KMS-11 (cell line): ENCODE measurements around the gene RTN4R.

Experiments used
- H2AFZ ChIP-seq: fragments of 200-600 bp; sonication (generic); 2 replicates; pipeline ENCODE4 v1.6.1; 2016; ENCODE audit warnings: antibody characterized with exemption, mixed run types, low read depth
- H3K27ac ChIP-seq: fragments of 200-600 bp; sonication (generic); 2 replicates; pipeline ENCODE4 v1.6.1; 2016; ENCODE audit warnings: mild to moderate bottlenecking, mixed run types
- H3K27me3 ChIP-seq: fragments of 200-600 bp; sonication (generic); 2 replicates; pipeline ENCODE4 v1.6.1; 2017; ENCODE audit warnings: mild to moderate bottlenecking, low read depth, mixed run types, moderate library complexity; ENCODE audit not compliant: insufficient read depth
- H3K36me3 ChIP-seq: fragments of 200-600 bp; sonication (generic); 2 replicates; pipeline ENCODE4 v1.6.1; 2017; ENCODE audit warnings: mild to moderate bottlenecking, mixed run types; ENCODE audit not compliant: insufficient read depth
- H3K4me1 ChIP-seq: fragments of 200-600 bp; sonication (generic); 2 replicates; pipeline ENCODE4 v1.6.1; 2016; ENCODE audit warnings: mild to moderate bottlenecking, low read depth, mixed run types; ENCODE audit not compliant: poor library complexity, severe bottlenecking
- H3K4me2 ChIP-seq: fragments of 200-600 bp; sonication (generic); 2 replicates; pipeline ENCODE4 v1.7.0; 2016; ENCODE audit warnings: mild to moderate bottlenecking, mixed run types
- H3K4me3 ChIP-seq: fragments of 200-600 bp; sonication (generic); IDR thresholded peaks from 2 replicates; pipeline ENCODE4 v1.6.1; 2017; ENCODE audit warnings: low read depth, low read length, mixed read lengths; ENCODE audit not compliant: insufficient read depth
- H3K79me2 ChIP-seq: fragments of 200-600 bp; sonication (generic); 2 replicates; pipeline ENCODE4 v1.6.1; 2016; ENCODE audit warnings: low read depth, mixed run types; ENCODE audit not compliant: insufficient read depth
- H3K9ac ChIP-seq: fragments of 200-600 bp; sonication (generic); 2 replicates; pipeline ENCODE4 v1.6.1; 2016; ENCODE audit warnings: mild to moderate bottlenecking, mixed run types
- H4K20me1 ChIP-seq: fragments of 200-600 bp; sonication (generic); 2 replicates; pipeline ENCODE4 v1.6.1; 2016; ENCODE audit warnings: mild to moderate bottlenecking, mixed run types; ENCODE audit not compliant: insufficient read depth
- CTCF ChIP-seq: fragments of 200-600 bp; sonication (generic); conservative IDR thresholded peaks from 2 replicates; pipeline ENCODE4 v1.6.1; 2017; ENCODE audit warnings: low read depth, mild to moderate bottlenecking, antibody characterized with exemption, low read length, moderate library complexity, mixed read lengths

The RTN4R gene

DNA sequence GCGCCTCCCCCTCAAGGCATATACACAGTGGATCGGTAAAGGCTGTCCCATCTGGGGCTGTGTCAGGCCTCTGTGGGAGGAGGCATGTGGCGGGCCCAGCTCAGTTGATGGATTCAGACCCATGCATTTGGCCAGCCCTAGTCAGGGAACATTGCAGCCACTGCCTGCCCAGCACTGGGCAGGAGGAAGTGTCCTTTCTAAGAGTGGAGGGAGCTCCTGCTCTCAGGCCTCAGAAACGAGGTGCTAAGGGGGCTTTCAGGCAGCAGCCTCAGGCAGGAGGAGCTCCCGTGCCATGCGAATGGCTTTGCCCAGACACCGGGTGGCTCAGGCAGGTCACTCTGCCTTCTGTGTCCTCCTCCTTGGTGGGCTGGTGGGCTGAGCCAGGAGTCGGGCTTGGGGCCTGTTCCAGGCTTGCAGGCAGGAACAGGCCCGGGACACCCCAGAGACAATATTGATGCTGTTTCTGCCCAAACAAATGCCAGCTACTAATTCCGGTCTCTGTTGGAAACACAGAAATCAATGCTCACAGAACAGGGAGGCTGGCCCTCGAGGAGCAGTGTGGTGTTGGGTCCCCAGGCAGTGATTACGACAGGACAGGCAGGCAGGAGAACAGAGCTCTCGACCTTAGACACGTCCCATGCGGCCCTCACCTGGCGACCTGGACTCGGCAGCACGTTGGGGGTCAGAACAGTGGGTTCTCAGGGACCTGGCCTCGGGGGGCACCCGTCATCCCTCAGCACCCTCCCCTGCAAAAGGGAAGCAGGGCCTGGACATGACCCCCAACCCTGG is 75.0 kb downstream of the RTN4R start:
- no peak overlapping the region for H3K9ac ChIP-seq
- no peak overlapping the region for H3K27ac ChIP-seq

GRCh38 chr22:20192293-20192971 is 75.7 kb downstream of the RTN4R start:
- no peak for TF ChIP-seq CTCF
- no peak overlapping the region for H3K27ac ChIP-seq
- H2AFZ ChIP-seq = no peak overlapping the region
- H3K79me2 ChIP-seq = no peaks in the 10 kb centered on the region
- H3K4me3 ChIP-seq = no peak overlapping the region
- no peaks in the 10 kb centered on the region for H4K20me1 ChIP-seq
- peaks cover 62% of the 10 kb centered on the region for H3K27me3 ChIP-seq
- H3K36me3 ChIP-seq = no peaks in the 10 kb centered on the region
- no peak overlapping the region for H3K9ac ChIP-seq
- H3K4me1 ChIP-seq = no peaks in the 10 kb centered on the region
- H3K4me2 ChIP-seq = no peak overlapping the region

More for the DNA sequence above, 75.0 kb downstream of the RTN4R start:
- Histone ChIP-seq H3K4me1 (no peaks in the 10 kb centered on the region), H3K79me2 (no peaks in the 10 kb centered on the region), H3K36me3 (no peaks in the 10 kb centered on the region), H2AFZ (no peak overlapping the region), H3K4me3 (no peak overlapping the region), H3K27me3 (peaks cover 69% of the 10 kb centered on the region), H3K4me2 (no peak overlapping the region), H4K20me1 (no peaks in the 10 kb centered on the region)
- TF ChIP-seq CTCF = no peak

DNA sequence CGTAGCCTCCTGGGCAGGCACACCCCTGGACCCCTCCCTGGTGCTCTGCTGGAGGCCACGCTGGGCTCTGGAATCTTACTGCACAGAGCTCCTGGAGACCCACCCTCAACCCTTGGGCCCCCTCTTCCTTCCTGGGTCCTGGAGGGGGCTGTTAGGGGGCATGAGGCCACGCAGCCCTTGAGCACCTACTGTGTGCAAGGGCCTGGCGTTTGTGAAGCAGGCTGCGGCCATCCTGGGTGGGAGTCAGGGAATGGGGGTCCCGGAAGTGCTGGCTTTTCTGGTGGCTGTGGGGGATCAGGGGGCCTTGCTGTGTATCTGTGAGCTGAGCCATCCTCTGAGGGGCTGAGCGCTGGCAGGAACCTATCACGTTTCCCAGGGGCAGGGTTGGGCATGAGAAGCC is 76.3 kb downstream of the RTN4R start:
- Histone ChIP-seq H3K79me2 (no peaks in the 10 kb centered on the region), H3K36me3 (no peaks in the 10 kb centered on the region), H3K9ac (no peak overlapping the region), H4K20me1 (no peaks in the 10 kb centered on the region), H2AFZ (no peak overlapping the region), H3K27me3 (peaks cover 58% of the 10 kb centered on the region), H3K27ac (no peak overlapping the region), H3K4me3 (no peak overlapping the region), H3K4me1 (no peaks in the 10 kb centered on the region), H3K4me2 (no peak overlapping the region)
- TF ChIP-seq CTCF = no peak
